HG02970 (cell line): Measurements from ENCODE around the gene PIP5K1B.

ENCODE experiments used
- ATAC-seq: cut with Tn5 transposase; IDR thresholded peaks from one replicate; pipeline ENCODE4 v1.9.1; 2021; ENCODE audit warnings: mild to moderate bottlenecking, moderate library complexity, moderate number of reproducible peaks; ENCODE audit not compliant: unreplicated experiment, low FRiP score

Gene PIP5K1B

DNA sequence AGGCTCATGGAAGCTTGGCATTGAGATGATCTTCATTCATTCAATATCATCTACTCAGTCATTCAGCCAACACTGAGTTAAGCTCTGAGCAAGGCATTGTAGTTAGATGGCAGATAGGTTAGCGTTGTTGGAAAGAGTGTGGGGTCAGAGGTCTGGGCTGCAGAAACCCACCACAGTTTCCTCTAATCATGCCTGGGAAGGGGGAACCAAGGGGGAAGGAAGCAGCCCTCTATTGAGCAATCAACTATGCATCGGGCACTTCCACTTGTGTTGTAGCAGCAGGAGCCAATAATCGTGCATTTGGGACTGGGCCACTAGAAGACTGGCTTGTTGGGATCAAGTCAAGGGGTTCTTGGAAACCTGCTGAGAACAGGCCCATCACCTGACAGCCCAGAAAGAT lies 139.1 kb downstream of the PIP5K1B start:
- ATAC-seq, result no peak

DNA sequence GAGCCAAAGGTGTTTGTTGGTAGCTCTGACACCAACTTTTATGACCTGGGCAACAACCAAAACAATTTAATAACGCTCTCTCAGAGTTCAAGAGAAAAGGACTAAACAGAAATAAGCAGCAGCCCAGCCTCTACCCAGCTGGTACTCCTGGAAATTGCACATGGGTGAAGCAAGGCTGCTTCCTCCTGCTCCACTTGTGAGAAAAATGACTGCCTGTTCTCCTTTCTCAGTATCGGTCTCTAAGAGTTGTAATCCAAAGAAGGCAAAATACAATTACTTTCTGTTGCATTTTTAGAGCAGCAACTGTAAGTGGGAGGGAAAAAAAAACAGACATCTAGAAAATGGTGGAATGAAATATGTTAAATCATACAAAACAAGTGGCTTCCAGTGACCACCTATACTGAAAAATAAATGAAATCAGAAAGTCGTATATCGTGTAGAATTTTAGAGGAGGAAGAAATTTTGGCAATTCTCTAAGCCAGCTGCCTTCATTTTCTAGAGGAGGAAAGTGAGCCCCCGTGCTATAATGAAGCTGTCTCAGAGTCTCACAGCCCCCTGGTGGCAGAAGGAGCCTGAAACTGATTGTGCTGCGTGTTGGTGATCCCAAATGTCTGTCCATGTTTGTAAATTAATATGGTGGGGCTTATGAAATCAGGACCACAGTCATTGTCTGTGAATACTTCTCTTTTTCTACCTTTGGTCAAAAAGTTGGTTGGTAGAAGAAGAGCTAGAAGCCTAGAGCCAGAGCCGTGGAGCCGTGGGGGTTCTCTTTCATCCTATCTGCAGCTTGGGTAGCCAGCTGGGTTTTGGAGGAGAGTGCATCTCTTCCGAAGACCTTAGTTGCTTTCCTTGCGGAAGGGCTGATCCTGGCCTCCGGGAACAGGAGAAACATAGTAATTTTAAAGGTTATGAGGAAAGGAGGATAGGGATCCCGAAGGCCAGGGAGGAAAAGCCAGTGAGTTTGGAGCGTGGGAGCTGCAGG lies 139.9 kb downstream of the PIP5K1B start:
- ATAC-seq, result no peak

DNA sequence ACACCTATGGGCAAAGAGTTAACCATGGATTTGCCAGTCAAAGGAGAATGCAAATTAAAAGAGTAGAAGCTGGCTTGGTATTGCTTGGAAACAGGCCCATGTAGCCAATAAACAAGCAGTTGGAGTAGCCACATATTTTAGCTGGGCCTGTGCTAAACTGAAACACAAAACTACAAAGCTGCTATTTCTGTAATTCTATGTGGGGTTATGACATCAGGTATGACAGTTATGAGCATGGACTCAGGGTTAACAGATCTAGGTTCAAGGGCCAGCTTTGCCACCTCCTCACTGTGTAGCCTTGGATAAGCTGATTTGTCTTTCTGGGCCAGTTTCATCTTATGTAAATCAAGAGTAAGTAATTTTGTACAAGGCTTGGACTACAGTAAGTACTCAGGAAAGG lies 142.7 kb downstream of the PIP5K1B start:
- ATAC-seq, result no peak

DNA sequence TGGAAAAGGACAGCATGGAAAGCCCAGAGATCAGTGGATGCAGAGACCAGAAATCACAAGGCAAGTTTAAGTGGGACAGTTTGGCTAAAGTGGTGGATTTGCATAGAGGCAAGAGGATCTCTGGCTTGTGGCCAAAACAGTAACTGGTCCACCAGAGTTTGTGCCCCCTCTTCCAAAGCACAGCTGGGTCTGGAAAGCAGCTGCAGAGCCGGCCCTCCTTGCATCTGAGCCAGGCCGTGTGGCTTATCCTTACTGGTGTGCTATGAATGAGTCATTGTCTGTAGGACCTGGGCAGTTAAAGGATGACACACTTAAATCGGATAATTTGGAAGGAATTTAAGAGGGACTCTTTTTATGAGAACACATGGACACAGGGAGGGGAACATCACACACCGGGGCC lies 146.6 kb downstream of the PIP5K1B start:
- ATAC-seq, result no peak

DNA sequence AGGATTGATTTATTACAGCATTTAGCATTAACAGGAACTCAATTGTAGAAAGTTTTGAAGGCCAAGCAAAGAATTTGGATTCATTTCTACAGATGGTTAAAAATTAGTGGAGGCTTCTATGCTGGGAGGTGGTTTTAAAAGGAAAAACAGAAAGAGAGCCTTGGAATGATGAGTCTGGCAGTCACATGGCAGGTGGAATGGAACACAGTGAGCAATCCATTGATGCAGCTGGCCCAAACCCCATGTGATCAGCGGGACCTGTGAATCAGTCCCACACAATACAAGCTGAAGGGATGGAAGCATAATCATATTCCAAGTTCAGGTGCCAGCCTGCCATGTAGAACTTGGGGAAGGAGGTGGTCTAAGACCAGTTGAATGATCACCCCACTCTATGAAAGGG lies 147.9 kb downstream of the PIP5K1B start:
- ATAC-seq, result no peak

DNA sequence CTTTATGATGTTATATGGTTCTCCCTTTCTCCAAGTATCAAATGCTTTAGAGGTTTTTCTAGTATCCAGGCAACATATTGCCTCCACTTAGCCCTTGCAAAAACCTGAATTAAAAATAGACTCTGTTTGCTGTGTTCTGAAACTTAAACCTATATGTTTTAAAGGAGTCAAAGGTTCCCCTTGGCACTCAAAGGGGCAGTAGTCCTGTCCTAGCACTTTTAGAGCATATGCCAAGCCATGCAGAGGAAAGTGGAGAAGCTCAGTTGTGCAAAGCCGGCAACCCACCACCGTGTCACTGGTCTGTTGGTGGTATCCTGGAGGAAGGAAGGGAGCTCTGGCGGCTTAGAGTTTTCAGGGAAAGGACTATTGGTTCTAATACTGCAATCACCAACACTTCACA lies 154.3 kb downstream of the PIP5K1B start:
- ATAC-seq, result no peak

DNA sequence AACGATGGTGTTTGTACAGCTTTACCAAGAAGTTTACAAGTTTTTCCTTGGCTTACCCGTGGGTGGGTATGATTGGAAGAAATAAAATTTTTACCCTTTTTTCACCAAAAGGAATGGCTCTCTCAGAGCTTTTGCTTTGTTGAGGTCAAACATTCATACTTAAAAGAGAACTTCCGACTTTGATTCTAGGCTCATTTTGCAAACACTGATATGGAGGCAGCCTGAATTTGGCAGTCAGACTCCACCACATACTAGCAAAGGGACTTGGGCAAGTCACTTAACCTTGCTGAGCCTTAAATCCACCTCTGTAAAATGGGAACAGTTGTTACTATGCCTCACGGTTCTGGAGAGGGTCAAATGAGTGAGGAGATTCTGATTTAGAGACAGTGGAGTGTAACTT lies 155.4 kb downstream of the PIP5K1B start:
- ATAC-seq, result no peak

DNA sequence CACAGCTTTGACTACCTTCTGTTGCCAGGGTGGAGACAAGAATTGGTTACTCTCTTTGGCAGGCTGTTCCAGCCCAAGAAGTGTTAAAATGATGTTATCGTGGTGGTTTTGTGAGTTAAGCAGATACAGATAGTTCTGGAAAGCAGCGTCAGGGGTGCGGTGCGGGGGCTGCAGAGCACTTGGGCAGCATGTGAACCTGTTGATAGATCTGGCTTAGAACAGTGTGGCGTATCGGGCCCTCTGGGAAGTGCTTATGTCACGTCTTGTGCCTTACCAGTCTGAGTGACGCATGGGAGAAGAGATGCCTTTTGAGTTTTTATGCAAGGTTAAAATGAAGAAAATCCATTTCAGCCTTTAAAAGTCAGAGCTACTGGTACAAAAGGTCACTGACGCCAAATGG lies 156.4 kb downstream of the PIP5K1B start:
- ATAC-seq, result no peak

DNA sequence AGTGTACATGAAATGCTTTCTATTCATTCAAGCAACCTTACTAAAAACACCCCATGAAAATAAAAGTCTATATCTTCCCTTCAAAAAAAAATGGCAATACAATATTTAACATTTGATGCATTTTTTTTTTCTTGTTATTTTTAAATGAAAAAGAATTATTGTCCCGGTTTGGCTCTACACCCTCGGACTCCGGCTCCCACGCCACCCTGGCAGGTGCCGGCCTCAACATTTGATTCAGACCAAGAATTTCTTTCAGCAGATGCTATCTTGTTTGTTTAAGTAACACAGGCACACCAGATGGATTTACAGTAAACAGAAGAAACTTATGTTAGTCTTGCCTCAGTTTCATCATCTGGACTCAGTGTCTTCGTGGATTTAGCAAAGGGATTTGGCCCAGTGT lies 162.0 kb downstream of the PIP5K1B start:
- ATAC-seq, result no peak

DNA sequence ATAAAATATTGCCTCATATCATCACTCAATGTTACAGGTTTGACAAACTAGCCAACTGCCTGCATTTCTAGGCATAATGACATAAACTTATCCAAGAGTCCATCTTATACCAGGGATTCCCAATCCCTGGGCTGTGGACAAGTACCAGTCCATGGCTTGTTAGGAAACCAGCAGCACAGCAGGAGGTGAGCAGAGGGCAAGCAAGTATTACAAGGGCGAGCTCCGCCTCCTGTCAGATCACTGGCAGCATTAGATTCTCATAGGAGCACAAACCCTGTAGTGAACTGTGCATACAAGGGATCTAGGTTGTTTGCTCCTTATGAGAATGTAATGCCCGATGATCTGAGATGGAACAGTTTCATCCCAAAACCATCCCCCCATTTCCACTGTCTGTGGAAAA lies 164.0 kb downstream of the PIP5K1B start:
- ATAC-seq, result no peak

DNA sequence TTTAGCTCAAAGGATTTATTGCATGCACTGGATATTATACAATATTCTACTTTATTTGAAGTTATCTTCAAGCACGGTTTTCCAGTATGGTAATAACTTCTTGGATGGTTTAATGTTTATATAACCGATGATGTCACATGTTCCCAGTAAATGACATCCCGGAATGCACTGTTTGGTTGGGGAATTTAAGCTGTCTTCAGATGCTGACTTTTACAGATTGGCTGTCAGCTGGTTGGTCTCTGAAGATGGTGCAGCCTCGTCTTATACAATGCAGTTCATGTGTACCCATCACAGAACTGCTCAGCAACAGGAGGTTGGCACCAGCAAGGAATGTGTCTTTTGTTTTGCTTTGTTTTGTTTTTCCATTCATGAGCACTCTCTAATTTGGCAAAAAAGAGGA lies 165.0 kb downstream of the PIP5K1B start:
- no peak for ATAC-seq

DNA sequence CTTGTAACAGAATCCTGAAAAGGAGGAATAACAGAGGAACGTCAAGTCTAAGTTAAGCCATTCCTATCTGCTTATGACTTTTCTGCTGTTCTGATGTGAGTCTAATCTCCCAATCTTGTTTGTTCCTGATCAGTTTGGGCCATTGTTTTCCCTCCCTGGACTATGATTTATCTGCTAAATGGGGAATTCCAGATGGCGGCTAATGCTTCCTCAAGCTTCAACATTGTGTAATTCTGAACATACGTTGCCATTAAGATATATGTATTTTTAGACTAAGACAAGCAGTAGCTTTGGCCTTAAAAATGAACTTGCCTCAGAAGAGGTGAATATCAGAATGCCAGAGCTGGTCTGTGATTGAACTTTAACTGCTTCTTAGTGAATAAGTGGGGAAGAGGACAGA lies 166.2 kb downstream of the PIP5K1B start:
- ATAC-seq, result no peak

DNA sequence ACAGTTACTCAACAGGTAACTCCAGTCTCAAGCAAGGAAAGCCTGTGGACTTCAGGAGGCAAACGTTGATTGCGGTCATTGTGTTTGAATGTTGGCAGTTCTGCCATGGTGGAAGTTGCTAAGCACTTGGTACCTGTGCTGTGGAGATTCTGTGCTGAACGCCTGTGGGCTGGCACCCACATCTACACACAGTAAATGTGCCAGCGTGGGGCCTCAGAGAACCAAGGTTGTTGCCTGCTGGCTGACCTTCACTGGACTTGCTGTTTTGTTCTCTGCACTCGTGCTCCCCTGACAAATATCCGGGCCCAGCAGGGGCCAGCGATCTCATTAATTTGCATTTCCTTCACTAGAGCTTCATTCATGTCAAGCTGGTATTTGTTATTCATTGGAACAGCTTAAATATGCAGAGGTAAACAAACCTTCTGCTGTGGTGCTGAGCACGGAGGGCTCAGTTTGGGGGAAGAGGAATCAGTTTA lies 167.0 kb downstream of the PIP5K1B start:
- ATAC-seq, result no peak

DNA sequence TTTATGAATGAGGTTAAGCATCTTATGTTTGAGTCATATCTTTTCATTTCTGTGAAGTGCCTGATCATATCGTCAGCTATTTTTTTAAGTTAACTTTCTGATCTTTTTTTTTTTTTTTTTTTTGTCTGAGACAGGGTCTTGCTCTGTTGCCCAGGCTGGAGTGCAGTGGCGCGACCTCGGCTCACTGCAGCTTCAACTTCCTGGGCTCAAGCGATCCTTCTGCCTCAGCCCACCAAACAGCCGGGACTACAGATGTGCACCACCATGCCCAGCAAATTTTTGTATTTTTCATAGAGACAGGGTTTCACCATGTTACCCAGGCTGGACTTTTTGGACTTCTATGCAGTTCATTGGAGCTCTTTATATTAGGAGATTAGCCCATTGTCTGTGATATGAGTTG lies 168.1 kb downstream of the PIP5K1B start:
- no peak for ATAC-seq

DNA sequence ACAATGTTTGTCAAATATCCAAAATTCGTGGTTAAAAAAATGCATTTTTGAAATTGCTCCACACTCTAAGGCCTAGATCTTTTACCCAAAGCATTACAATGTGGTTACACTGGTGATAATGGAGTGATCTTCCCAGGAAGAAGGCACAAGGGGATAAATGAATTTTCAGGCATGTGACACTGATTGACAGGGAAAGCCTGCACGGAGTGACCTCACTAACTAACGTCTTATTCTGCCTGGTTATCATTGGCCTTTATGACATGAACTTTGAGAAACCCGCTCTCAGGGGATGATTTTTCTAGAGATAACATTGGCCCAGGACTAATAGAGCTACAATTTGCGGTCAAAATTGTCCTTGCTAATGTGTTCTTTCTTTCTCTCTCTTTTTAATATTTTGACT lies 171.2 kb downstream of the PIP5K1B start:
- ATAC-seq, result no peak

DNA sequence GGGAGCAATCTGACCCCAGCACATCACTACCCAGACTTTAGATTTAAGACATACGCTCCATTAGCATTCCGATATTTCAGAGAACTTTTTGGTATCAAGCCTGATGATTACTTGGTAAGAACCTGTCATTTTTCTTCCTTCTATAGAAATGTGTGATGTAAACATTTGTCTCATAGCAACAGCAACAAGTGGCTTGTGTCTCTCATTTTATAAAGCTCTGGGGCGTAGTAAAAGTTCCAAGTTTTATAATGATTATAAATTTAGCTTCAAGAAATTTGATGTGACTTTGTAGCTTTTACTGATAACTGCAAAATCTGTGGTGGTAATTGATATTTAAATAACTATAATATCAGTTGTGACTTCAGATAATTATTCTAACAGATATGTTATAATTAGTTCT lies 171.6 kb downstream of the PIP5K1B start:
- no peak for ATAC-seq

DNA sequence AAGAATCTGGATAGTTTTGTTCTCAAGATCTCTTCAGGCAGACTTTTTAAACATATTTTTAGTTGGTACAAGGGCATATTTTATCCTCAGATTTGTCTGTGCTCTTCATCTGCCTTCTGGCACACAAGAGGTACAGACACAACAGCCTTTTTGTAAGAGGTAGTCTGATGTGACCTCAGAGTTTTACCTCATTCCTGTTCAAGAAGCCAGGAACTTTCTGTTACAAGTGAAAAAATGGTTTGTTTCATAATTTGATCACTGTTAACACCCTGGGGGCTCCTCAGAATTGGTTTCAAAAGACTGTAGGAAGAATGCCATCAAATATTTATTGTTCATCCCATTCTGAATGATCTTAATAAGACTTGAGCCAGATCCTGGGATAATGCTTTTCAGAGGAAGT lies 172.2 kb downstream of the PIP5K1B start:
- ATAC-seq, result no peak

DNA sequence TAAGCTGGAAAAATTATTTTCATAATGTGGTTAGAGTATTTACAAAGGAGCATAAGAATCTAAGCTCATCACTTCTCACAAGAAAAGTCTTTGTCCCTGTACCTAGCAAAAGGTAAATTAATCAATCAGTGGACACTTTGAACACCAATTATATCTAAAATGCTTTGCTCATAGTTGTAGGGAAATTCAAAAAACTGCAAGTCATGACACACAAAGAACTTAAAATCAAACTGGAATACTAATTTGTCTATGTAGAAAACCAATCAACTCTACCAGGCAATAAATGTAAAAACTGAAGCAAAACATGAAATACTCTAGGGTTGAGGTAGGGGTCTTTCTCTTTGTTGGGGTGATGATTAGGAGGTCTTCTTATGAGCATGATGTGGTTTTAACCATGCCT lies 173.4 kb downstream of the PIP5K1B start:
- ATAC-seq, result no peak

DNA sequence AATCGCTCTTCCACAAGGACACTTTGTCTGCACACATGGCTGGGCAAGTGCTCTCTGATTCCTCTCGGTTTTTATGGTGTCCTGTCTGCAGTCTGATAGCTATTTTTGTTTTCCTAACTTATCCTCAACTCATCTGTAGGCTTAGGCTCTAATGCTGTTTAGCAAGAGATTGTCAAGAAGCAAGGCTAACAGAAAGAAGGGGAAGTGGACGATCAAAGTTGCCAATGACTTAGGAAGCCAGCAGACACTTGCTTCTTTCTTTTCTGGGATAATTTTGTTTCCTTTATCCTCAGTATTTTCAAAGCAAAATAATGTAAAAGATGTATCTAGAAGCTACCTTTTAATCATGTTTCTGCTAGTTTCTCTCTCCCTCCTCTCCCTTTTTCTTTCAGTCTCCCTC lies 178.2 kb downstream of the PIP5K1B start:
- no peak for ATAC-seq

DNA sequence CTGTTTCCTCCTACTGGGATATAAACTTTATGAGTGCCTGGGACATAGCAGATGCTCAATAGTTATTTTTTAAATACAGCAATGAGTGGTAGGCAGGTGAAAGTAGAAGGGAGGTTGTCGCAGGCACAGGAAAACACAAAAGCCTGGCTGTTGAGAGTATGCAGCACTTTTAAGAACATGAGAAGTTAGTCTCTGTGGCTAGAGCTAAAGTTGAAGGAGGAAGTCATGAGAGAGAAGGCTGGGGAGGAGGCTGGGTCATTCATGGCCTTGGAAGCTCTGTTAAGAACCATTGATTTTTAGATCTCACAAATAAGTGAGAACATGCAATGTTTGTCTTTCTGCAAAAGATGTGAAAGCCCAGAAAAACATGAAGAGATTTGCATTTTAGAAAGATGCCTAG lies 182.2 kb downstream of the PIP5K1B start:
- ATAC-seq, result no peak

DNA sequence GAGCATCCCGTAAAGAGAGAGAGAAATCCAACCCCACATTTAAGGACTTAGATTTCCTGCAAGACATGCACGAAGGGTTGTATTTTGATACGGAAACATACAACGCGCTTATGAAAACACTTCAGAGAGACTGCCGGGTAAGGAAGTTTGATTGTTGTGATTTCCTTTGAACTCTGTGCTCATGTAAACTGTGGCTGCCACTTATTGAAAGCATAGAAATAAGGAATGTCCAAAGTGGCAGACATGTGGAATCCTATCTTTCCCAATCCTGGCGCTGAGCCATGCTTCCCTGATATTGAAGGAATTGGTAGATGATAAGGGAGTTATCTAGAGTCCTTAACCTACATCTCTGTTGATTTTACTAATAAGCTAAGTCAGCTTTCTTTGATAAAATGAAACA lies 189.5 kb downstream of the PIP5K1B start:
- no peak for ATAC-seq

DNA sequence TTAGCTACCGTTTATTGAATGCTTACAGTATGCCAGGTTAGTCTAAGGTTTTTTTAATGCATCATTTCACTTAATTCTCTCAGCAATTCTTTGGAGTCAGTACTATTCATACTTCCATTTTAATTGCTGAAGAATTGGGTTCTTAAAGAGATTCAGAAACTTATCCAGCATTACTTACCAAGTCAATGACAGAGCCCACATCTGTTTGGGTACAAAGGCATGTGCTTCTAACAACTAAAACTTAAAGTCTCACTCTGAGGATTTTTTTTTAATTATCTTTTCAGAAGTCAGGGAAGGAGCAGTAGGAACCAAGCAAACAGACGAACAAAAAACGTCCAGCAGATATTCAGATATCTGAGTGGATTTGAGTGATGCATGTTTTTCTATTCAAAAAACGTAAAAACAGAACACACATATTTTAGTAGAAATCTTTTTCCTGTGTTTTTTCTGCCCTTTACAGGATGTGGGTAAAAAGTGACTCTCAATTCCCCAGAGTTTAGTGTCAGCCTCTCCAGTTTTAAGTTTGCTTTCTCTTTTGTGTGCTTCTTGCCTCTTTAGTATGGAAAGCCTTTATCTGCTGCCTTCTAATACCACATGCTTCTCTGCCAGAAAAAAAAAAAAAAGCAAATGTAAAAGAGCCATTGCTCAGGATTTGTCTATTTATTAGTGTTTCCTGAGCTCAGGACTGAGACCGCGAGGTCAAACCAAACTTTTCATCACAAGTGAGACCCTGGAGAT lies 190.9 kb downstream of the PIP5K1B start:
- ATAC-seq, result no peak
